ENCODE data around the gene SLC12A7. TPM values are rescaled to one million over a fixed set of nuclear protein-coding genes. Genes with fewer than 3 reads are reported as not detected.

The SLC12A7 gene
- total RNA-seq, 2 donors from 2014 or later: 17.6 to 28.2 TPM

DNA sequence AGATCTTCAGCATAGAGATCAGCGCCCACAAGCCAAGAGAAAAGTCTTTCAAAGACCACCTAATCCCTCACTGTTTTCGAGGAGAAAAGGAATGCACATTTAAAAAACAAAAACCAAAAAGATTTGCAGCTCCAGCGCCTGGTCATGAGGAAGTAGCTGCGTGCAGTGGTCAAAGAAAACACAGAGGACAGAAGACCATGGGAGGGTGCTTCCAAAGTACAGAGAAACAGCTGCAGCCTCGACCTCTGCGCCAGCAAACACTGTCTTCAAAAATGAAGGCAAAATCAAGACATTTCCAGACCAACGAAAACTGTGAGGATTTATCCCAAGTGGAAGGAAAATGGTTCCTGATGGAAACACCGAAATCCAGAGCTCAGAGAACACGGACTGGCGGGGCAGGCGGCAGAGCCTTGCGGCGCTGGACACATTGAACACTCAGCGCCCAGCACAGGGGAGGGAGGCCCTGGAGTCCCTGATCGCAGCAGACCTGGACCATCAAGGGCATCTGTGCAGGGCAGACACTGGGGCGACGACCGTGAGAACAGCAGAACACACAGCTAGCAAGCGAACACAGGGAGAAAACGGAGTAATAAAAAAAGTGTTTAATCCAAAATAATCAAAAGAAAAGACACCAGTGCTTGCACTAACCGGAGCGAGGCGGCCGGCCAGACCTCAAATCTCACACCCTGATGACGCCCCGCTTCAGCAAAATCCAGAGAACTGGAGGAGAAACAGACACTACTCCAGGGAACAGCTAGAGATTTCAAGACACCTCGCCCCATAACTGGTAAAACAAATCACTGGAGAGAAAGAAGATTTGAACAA lies 12.6 kb upstream of the SLC12A7 start:
- Mint-ChIP-seq H3K4me1 (no peaks in the 10 kb centered on the region), H3K36me3 (ENCODE audit: low read depth) (no peaks in the 10 kb centered on the region), H3K27me3 (no peaks in the 10 kb centered on the region), H3K27ac (no peak overlapping the region), H3K4me3 (no peak overlapping the region), H3K9me3 (no peaks in the 10 kb centered on the region)
- no peak for ATAC-seq (replicated peaks)

DNA sequence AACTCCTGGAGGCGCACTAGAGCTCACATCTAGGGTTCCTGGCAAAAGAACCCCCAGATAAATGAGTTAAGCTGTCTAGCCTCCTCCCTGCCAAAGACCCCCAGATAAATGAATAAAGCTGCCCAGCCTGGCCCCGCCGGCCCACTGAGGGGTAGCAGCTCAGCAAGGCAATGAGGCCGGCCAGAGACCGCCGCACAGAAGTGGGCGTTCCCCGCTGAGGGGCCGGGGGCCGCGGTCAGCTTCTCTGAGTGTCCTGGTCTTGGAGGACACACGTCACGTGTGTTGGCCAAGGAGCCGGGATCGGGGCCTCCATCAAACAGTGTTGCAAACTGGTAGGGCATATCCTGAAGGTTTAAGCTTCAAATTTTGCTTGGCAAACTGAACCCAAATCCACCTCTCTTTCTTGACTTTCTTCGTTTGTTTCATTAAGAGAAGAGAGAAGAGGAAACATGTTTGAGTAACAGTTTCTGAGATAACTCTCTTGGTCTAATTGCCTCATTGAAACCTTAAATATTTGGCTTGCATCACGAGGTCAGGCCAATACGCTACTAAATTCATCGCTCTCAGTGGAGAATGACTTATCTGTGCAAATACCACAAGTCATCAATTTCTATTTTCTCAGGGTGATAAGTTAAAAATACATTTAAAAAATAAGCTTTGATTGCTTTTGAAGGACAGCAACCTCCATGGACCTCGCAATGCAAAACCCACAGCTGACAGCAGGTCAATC lies 11.7 kb upstream of the SLC12A7 start:
- Mint-ChIP-seq H3K27ac (no peak overlapping the region), H3K4me3 (no peak overlapping the region), H3K36me3 (ENCODE audit: low read depth) (no peaks in the 10 kb centered on the region), H3K27me3 (no peaks in the 10 kb centered on the region), H3K9me3 (no peaks in the 10 kb centered on the region), H3K4me1 (no peaks in the 10 kb centered on the region)
- no peak for ATAC-seq (replicated peaks)

DNA sequence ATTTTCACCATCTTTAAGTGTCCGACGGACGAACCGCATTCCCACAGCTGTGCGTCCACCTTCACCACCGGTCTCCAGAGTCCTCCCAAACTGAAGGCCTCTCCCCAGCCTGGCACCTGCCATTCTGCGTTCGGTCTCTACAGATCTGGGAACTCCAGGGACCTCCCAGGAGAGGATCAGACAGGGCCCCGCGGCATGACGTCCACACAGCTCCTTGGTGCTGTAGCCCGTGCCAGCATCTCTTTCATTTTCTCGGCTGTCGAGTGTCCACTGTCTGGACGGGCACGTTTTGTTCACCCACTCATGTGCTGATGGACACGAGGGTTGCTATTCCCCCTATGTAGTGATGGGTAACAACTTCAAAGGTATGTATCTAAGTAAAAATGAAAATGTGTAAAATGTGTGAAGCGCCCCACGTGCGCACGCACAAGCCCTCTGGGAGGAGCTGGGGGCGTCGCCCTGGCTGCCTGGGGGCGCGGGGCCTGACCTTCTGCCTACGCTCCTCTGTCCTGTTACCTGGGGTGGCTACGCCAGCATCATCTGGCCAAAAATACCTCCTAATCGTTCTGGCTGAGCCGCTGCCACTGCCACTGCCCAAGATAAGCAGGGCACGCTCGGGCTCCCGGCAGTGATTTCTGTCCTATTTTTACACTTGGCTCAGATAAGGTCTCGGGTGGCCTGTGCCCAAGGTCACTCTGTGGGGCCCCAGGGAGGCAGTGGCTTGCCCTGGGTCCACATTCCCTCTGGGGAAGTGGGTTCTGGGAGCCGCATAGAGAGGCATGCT lies 10.8 kb upstream of the SLC12A7 start:
- Mint-ChIP-seq H3K27me3 (no peaks in the 10 kb centered on the region), H3K4me1 (peaks cover 5% of the 10 kb centered on the region), H3K9me3 (no peaks in the 10 kb centered on the region), H3K36me3 (ENCODE audit: low read depth) (no peaks in the 10 kb centered on the region), H3K27ac (no peak overlapping the region), H3K4me3 (no peak overlapping the region)
- ATAC-seq (replicated peaks): no peak

DNA sequence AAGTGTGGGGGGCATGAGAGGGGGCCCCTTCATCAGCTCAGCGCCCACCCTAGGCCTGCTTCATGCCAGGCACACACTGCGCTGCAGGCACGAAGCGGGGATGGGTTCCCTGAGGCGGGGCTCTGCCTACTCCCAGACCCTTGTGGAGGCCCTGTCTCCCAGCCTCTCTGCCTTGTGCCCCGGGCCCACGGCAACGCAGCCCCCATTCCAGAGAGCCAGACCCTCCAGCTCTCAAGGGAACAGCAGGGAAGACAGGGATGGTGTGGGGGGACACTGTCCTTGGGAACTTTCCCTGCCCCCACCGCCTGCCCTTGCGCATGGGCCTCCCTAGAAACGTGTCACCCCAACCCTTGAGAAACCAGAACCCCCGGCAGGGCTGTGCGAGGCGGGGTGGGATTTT lies 10.0 kb upstream of the SLC12A7 start:
- Mint-ChIP-seq H3K27ac (no peak overlapping the region), H3K4me1 (peaks cover 5% of the 10 kb centered on the region), H3K9me3 (no peaks in the 10 kb centered on the region), H3K4me3 (no peak overlapping the region), H3K27me3 (no peaks in the 10 kb centered on the region), H3K36me3 (ENCODE audit: low read depth) (no peaks in the 10 kb centered on the region)
- ATAC-seq (replicated peaks): no peak

DNA sequence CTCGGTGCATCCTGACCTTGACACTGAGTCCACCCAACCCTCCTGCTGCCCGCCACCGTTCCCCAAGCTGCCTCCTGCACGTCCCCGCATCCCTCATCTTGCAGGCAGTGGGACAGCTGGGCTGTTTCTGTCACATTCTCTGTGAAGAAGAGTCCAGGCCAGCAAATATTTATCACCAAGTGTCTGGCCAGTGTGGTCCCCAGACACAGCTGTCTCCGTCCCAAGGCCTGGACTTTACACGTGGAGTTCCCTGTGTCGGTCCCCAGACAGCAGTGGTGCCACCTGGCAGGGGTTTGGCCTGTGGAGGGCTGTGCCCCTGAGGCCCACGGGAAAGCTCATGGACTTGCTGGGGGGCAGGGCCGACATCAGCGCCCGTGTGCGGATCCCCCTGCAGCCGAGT lies 9.2 kb upstream of the SLC12A7 start:
- H3K27me3 Mint-ChIP-seq: no peaks in the 10 kb centered on the region
- no peak for ATAC-seq (replicated peaks)
- peaks cover 5% of the 10 kb centered on the region for H3K4me1 Mint-ChIP-seq
- H3K9me3 Mint-ChIP-seq: no peaks in the 10 kb centered on the region
- H3K4me3 Mint-ChIP-seq: no peak overlapping the region
- no peaks in the 10 kb centered on the region for H3K36me3 Mint-ChIP-seq (ENCODE audit: low read depth)
- no peak overlapping the region for H3K27ac Mint-ChIP-seq

DNA sequence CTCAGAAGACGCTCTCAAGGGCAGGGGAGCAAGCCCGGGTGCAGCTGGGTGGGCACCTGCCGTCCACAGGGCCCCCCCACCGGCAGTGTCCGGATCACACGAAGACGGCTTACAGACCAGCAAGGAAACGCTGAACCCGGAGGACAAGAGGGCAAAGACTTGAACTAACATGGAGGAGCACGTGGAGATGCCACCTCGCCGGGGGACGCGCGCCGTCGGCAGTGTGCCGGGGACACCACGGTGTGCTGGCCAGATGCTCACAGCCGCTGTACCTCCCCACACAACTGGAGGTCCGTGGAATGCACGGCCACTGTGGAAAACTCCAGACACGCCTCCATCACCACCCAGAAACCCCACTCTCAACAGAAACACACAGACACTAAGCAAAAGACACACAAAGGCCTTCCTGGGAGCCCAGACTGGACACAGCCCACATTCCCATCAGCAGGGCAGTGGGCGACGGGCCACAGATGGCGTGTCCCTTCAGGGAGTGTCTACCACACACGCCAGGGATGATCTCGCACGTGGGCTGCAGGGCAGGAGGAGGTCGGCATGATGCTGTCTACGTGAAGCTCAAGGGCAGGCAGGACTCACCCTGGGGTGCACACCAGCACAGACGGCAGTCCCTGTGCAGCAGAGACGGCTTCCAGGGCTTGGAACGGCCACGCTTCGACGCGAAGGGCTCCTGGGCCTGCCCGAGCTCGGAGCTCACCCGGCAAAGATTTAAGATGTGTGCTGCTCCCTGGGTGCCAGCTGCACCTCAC lies 8.6 kb upstream of the SLC12A7 start:
- no peaks in the 10 kb centered on the region for H3K9me3 Mint-ChIP-seq

DNA sequence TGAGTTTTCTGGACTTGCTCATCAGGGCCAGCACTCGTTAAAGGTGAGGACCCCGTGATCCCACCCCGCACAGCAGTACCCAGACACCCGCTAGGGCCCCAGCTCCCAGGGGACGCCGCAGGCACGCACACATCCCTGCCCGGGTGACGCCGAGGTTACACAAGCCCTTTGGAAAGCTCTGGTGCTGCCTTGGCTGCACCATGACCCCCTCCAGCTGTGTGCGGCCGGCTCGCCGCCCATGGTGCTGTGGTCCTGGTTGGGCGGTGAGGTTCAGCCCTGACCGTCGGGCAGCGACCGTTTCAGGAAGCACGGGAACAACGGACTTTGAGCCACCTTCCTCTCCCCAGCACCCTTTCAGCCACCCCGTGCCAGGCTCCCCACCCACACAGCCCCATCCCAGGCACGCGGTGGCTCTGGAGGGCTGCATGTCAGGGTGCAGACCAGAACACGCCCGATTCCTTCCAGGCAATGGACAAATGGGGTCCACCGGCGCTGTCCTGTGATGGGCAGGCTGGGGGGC lies 7.5 kb upstream of the SLC12A7 start:
- Mint-ChIP-seq H3K27ac (no peak overlapping the region), H3K36me3 (ENCODE audit: low read depth) (no peaks in the 10 kb centered on the region), H3K9me3 (no peaks in the 10 kb centered on the region), H3K27me3 (no peaks in the 10 kb centered on the region), H3K4me3 (no peak overlapping the region), H3K4me1 (peaks cover 5% of the 10 kb centered on the region)
- no peak for ATAC-seq (replicated peaks)

More for the DNA sequence above, 8.6 kb upstream of the SLC12A7 start:
- Mint-ChIP-seq H3K4me3 (no peak overlapping the region), H3K27ac (no peak overlapping the region), H3K4me1 (peaks cover 5% of the 10 kb centered on the region), H3K36me3 (ENCODE audit: low read depth) (no peaks in the 10 kb centered on the region), H3K27me3 (no peaks in the 10 kb centered on the region)
- ATAC-seq (replicated peaks): no peak

DNA sequence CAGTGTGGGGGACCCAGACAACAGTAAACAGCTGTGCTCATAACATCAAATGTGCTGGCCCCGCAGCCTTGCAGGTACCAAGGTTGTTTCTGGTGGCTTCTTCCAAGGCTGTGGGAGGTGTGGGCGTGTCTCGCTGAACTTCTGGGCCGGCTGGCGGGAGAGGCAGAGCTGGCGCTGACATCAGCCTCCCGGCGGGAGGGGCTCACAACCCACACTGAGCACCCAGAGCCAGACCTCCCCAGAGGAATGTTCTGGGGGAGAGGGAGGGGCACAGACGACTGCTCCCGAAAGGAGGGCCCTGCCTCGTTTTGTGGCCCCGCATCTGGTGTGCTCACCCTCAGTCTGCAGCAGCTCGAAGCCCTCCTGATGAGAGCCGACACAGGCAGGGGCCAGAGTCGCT lies 6.9 kb upstream of the SLC12A7 start:
- Mint-ChIP-seq H3K9me3 (no peaks in the 10 kb centered on the region), H3K4me3 (no peak overlapping the region), H3K27me3 (no peaks in the 10 kb centered on the region), H3K4me1 (peaks cover 5% of the 10 kb centered on the region), H3K36me3 (ENCODE audit: low read depth) (no peaks in the 10 kb centered on the region), H3K27ac (no peak overlapping the region)
- peak; percentile 20 for ATAC-seq (replicated peaks)

DNA sequence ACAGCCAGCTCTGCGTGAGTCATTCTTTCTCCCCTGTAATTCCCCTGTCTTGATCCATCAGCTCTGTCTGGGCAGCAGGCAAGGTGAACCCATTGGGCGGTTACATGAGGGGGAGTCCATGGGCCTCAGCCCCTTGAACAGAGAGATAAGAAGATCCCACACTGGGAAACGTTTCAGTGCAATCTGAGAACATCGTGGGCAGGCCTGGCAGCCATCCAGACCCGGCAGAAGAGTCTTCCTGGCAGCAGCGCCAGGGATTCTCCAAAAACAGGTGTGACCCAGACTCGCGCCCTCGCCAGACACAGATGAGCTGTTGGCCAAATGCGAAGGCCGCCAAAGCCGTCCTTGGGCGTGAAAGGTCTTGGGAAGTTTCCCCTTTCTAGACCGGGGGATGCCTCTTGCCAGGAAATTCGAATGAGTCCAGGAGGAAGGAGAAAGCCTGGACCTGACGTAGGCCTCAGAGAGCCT lies 6.4 kb upstream of the SLC12A7 start:
- no peaks in the 10 kb centered on the region for H3K9me3 Mint-ChIP-seq
- H3K4me3 Mint-ChIP-seq: peak overlapping the region; percentile 23
- peak; percentile 83 for ATAC-seq (replicated peaks)

DNA sequence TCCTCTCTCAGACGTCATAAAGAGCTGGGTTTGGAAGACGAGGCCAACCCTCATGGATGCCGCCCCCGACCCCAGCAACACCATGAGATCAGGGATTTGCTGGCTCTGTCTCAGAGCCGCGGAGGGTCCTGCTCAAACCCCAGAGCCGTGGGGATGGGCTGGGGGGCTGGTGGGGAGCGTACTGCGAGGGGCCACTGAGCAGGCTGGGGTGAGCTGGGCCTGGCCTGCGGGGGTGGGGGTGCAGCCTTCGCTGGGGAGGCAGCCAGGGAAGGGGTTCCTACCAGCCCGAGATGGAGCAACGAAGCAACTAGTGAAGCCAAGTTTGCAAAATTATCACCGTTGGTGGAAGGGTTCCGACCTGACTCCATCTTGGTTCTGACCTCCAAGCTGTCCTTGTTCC lies 5.1 kb upstream of the SLC12A7 start:
- H3K4me1 Mint-ChIP-seq: peaks cover 5% of the 10 kb centered on the region
- no peaks in the 10 kb centered on the region for H3K36me3 Mint-ChIP-seq (ENCODE audit: low read depth)
- no peaks in the 10 kb centered on the region for H3K27me3 Mint-ChIP-seq
- no peak overlapping the region for H3K27ac Mint-ChIP-seq
- H3K4me3 Mint-ChIP-seq: no peak overlapping the region
- ATAC-seq (replicated peaks): no peak
- no peaks in the 10 kb centered on the region for H3K9me3 Mint-ChIP-seq

More for the DNA sequence above, 6.4 kb upstream of the SLC12A7 start:
- Mint-ChIP-seq H3K27me3 (no peaks in the 10 kb centered on the region), H3K27ac (no peak overlapping the region), H3K4me1 (peaks cover 5% of the 10 kb centered on the region), H3K36me3 (ENCODE audit: low read depth) (no peaks in the 10 kb centered on the region)

DNA sequence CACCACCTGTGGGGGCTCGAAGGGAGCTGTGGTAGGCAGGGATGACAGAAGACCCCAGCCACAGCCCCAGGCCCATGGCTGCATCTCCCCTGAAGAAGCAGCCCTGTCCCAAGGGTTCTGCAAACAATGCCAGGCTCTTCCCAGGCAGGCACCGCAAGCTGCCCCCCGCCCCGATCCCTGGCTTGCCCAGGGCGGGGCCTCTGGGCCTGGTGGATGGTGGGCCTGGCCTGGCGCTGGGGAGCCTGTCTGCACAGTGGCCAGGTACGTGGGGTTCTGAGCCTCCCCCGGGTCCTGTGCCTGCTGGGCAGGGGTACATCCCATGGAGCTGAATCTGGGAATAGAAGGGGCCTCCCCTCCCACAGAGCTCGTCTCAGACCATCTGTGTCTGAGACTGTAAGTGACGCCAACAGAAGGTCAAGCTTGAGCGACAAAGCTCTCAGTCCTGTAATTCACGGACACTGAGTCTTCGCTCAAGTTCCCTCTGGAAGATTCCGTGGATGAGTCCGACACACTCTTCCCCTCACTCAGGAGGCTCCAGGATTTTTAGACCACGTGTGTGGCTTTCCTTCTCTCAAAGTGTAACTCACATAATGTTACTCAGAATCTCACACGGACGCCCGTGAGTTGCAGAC lies 4.4 kb upstream of the SLC12A7 start:
- no peak for ATAC-seq (replicated peaks)
- peaks cover 5% of the 10 kb centered on the region for H3K4me1 Mint-ChIP-seq
- no peak overlapping the region for H3K27ac Mint-ChIP-seq
- no peaks in the 10 kb centered on the region for H3K27me3 Mint-ChIP-seq
- no peak overlapping the region for H3K4me3 Mint-ChIP-seq
- no peaks in the 10 kb centered on the region for H3K36me3 Mint-ChIP-seq (ENCODE audit: low read depth)
- H3K9me3 Mint-ChIP-seq: no peaks in the 10 kb centered on the region

DNA sequence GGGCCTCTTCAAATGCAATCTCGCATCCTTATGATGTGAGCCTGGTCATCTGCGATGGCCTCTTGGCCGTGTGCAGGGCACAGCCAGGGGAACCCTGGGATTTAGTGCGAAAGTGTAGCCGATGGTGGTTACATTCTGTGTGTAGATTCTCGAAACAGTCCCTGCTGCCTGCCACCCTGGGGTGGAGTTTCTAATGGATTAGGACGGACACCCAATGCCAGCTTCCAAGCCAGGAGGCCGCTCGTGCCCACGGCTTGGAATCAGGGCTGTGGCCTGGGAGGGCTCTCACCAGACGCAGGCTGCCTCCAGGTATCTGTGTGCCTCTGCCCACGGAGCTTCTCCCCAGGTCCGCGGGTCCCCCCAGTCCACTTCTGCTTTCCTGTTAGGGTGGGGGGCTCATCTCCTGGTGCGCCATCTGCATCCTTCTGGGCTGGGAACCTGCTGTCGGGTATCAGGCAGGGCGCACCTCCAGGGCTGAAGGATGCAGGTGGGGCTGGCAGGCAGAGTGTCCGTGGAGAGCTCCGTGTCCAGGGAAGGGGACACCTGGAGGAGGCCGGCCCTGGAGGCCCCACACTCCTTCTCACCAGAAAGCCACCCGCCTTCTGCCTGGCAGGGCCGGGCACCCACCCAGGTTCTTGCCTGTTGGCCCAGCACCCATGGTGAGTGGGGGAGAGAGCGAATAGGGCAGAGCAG lies 3.4 kb upstream of the SLC12A7 start:
- no peaks in the 10 kb centered on the region for H3K36me3 Mint-ChIP-seq (ENCODE audit: low read depth)
- no peaks in the 10 kb centered on the region for H3K9me3 Mint-ChIP-seq
- no peak for ATAC-seq (replicated peaks)
- H3K27ac Mint-ChIP-seq: no peak overlapping the region
- H3K27me3 Mint-ChIP-seq: no peaks in the 10 kb centered on the region
- H3K4me1 Mint-ChIP-seq: peaks cover 5% of the 10 kb centered on the region
- no peak overlapping the region for H3K4me3 Mint-ChIP-seq
